ENCODE results near the gene MYDGF. TPM values are rescaled to one million over a fixed set of nuclear protein-coding genes. Genes with fewer than 3 reads are reported as not detected.

MYDGF gene
- total and polyA plus RNA-seq, 9 of the 15 experiments (the other 6 are each of a cell fraction or from before 2014, with no cell fraction given) = 4.2 to 141 (median 82.1) TPM

- TF ChIP-seq PATZ1 (CRISPR knock-in tag; IDR thresholded peaks at IDR 0.05; ENCODE audit: borderline replicate concordance) = no peak
- no peak for TF ChIP-seq ETS2 (tag; IDR thresholded peaks at IDR 0.05; ENCODE audit: borderline replicate concordance, poor library complexity, severe bottlenecking)
- no peak for TF ChIP-seq MTF1 (CRISPR knock-in tag; IDR thresholded peaks at IDR 0.05; ENCODE audit: borderline replicate concordance)
- TF ChIP-seq MCM2 (IDR thresholded peaks at IDR 0.05; ENCODE audit: low read depth) = no peak
- no peak for TF ChIP-seq HSF4 (CRISPR knock-in tag; IDR thresholded peaks at IDR 0.05; ENCODE audit: borderline replicate concordance)
- TF ChIP-seq ZNF511 (CRISPR knock-in tag; IDR thresholded peaks at IDR 0.05) = no peak
- no peak for TF ChIP-seq GTF2E2 (tag; IDR thresholded peaks at IDR 0.05)
- TF ChIP-seq STAT5A (IDR thresholded peaks at IDR 0.05; ENCODE audit: borderline replicate concordance, low read length) = no peak
- TF ChIP-seq CEBPB (tag; IDR thresholded peaks at IDR 0.05) = no peak
- TF ChIP-seq SREBF1 (IDR thresholded peaks at IDR 0.05; ENCODE audit: borderline replicate concordance, low read depth, low read length) = no peak
- TF ChIP-seq DNMT1 (IDR thresholded peaks at IDR 0.05) = no peak
- TF ChIP-seq ZNF407 (IDR thresholded peaks at IDR 0.05; ENCODE audit: low read depth) = no peak
- no peak for TF ChIP-seq HNRNPH1 (optimal IDR thresholded peaks at IDR 0.05; ENCODE audit: low read depth, low read length)
- no peak for TF ChIP-seq ZBTB26 (CRISPR knock-in tag; IDR thresholded peaks at IDR 0.05)
- TF ChIP-seq JUND (IDR thresholded peaks at IDR 0.05; ENCODE audit: borderline replicate concordance, low read depth, low read length) = no peak
- no peak for TF ChIP-seq JUND (tag; IDR thresholded peaks at IDR 0.05; ENCODE audit: borderline replicate concordance, low read depth, low read length)
These were observed 30.5 kb downstream of the MYDGF start (continued) for GRCh38 chr19:4639531-4640246.

All from K562 (cell line).